ENCODE data around the gene CAPN2.

CAPN2 gene

GRCh38 chr1:223702735-223703667 lies 9.3 kb upstream of the CAPN2 start:
- DNase-seq (ENCODE audit: extremely low read depth in 1 of 2, low read depth in 1 of 2), result no peak

- DNase-seq (ENCODE audit: extremely low read depth in 1 of 2, low read depth in 1 of 2), result no peak
Measured at GRCh38 chr1:223703668-223704013, 8.7 kb upstream of the CAPN2 start.

GRCh38 chr1:223704921-223705878 lies 7.1 kb upstream of the CAPN2 start:
- DNase-seq (ENCODE audit: extremely low read depth in 1 of 2, low read depth in 1 of 2), result no peak

GRCh38 chr1:223706077-223706973 lies 6.0 kb upstream of the CAPN2 start:
- no peak for DNase-seq (ENCODE audit: extremely low read depth in 1 of 2, low read depth in 1 of 2)

- no peak for DNase-seq (ENCODE audit: extremely low read depth in 1 of 2, low read depth in 1 of 2)
Measured at GRCh38 chr1:223707256-223708000, 4.9 kb upstream of the CAPN2 start.

GRCh38 chr1:223708001-223708359 lies 4.4 kb upstream of the CAPN2 start:
- no peak for DNase-seq (ENCODE audit: extremely low read depth in 1 of 2, low read depth in 1 of 2)

GRCh38 chr1:223708651-223709268 lies 3.6 kb upstream of the CAPN2 start:
- no peak for DNase-seq (ENCODE audit: extremely low read depth in 1 of 2, low read depth in 1 of 2)

GRCh38 chr1:223709598-223709997 lies 2.7 kb upstream of the CAPN2 start:
- no peak for DNase-seq (ENCODE audit: extremely low read depth in 1 of 2, low read depth in 1 of 2)

GRCh38 chr1:223710179-223711133 lies 1.9 kb upstream of the CAPN2 start:
- DNase-seq (ENCODE audit: extremely low read depth in 1 of 2, low read depth in 1 of 2), result no peak

GRCh38 chr1:223711173-223711572 lies 1.2 kb upstream of the CAPN2 start:
- DNase-seq (ENCODE audit: extremely low read depth in 1 of 2, low read depth in 1 of 2), result no peak

GRCh38 chr1:223711747-223712193 lies 569 bp upstream of the CAPN2 start:
- no peak for DNase-seq (ENCODE audit: extremely low read depth in 1 of 2, low read depth in 1 of 2)

GRCh38 chr1:223712850-223713474 lies 623 bp downstream of the CAPN2 start:
- no peak for DNase-seq (ENCODE audit: extremely low read depth in 1 of 2, low read depth in 1 of 2)

- no peak for DNase-seq (ENCODE audit: extremely low read depth in 1 of 2, low read depth in 1 of 2)
Measured at GRCh38 chr1:223713546-223714420, 1.4 kb downstream of the CAPN2 start.

GRCh38 chr1:223714421-223714724 lies 2.0 kb downstream of the CAPN2 start:
- no peak for DNase-seq (ENCODE audit: extremely low read depth in 1 of 2, low read depth in 1 of 2)

GRCh38 chr1:223714849-223715603 lies 2.7 kb downstream of the CAPN2 start:
- no peak for DNase-seq (ENCODE audit: extremely low read depth in 1 of 2, low read depth in 1 of 2)

- no peak for DNase-seq (ENCODE audit: extremely low read depth in 1 of 2, low read depth in 1 of 2)
Measured at GRCh38 chr1:223715604-223716172, 3.3 kb downstream of the CAPN2 start.

Measured in stimulated activated CD8-positive, alpha-beta memory T cell treated with anti-CD3 and anti-CD28 coated beads, Interleukin-7, amount 100 ng/mL, for 48 hours (primary cell).